ENCODE data around the gene PRSS33.

PRSS33 gene

DNA sequence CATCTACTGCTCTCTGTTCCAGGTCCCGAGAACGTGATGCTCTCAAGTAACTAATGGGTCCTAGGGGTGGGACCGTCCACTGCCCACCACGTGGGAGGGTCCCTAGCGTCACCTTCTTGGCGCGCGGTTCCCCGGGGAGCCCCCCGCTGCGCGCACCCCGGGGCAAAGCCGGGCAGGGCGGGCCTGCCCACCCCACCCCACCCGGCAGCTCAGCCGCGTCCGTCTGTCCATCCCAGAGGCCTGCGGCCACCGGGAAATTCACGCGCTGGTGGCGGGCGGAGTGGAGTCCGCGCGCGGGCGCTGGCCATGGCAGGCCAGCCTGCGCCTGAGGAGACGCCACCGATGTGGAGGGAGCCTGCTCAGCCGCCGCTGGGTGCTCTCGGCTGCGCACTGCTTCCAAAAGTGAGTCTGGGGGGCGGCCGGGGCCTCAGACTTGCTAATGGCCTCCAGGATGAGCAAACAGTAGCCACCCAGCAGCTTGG is 11.4 kb upstream of the PRSS33 start:
- Histone ChIP-seq H3K4me2 (ENCODE audit: low read length) (no peak overlapping the region), H4K20me1 (ENCODE audit: control insufficient read depth, insufficient read depth, low read depth, low read length) (no peaks in the 10 kb centered on the region), H3K36me3 (ENCODE audit: control insufficient read depth, low read length) (no peaks in the 10 kb centered on the region), H3K4me1 (ENCODE audit: control insufficient read depth, low read length) (no peaks in the 10 kb centered on the region), H3K4me3 (ENCODE audit: low read length) (no peak overlapping the region), H3K9me2 (replicated peaks; ENCODE audit: control insufficient read depth, low read length) (no peaks in the 10 kb centered on the region), H3K27ac (ENCODE audit: low read depth, low read length) (no peak overlapping the region), H3K27me3 (ENCODE audit: control insufficient read depth, low read length) (peaks cover 4% of the 10 kb centered on the region; the same call in 1 of the 2 replicates), H3K79me2 (ENCODE audit: control insufficient read depth, low read length) (no peaks in the 10 kb centered on the region), H3F3A (ENCODE audit: control insufficient read depth, insufficient read depth) (no peaks in the 10 kb centered on the region), H3K9me3 (ENCODE audit: control insufficient read depth, insufficient read depth, low read length) (no peaks in the 10 kb centered on the region)
- no peak for TF ChIP-seq CTCF (IDR thresholded peaks at IDR 0.05; ENCODE audit: low read depth, low read length, poor library complexity, severe bottlenecking)
- no peak for TF ChIP-seq EZH2phosphoT487 (IDR thresholded peaks at IDR 0.05; ENCODE audit: borderline replicate concordance, low read length)

DNA sequence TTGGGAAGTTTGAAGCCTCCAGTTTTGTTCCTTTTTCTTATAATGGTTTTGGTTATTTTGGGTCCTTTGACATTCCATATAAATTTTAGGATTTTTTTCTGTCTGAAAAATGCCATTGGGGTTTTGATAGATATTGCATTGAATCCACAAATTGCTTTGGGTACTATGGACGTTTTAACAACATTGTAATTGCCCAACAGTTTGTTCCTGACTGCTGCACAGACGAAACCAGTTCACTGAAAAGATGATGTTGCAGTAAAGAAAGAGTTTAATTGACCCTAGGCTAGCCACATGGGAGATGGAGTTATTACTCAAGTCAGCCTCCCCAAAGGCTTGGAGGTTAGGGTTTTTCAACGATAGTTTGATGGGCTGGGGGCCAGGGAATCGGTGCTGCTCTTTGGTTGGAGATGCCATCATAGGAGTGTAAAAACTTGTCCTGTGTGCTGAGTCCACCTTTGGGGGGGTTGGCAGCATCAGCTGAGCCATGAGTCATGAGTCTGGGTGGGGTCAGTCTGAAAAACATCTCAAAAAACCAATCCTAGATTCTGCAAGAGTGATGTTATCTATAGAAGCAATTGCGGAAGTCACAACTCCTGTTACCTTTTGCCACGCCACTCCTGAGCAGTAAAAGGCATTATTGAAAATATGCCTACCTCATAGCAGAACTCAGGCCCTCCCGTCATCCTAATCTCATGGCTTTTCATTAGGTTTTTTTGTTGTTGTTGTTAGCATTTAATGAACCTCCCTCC is 8.2 kb upstream of the PRSS33 start:
- Histone ChIP-seq H3K4me3 (ENCODE audit: low read length) (no peak overlapping the region), H3K27ac (ENCODE audit: low read depth, low read length) (no peak overlapping the region), H3K27me3 (ENCODE audit: control insufficient read depth, low read length) (peaks cover 4% of the 10 kb centered on the region; the same call in 1 of the 2 replicates), H3K9me2 (replicated peaks; ENCODE audit: control insufficient read depth, low read length) (no peaks in the 10 kb centered on the region), H3K36me3 (ENCODE audit: control insufficient read depth, low read length) (no peaks in the 10 kb centered on the region), H3F3A (ENCODE audit: control insufficient read depth, insufficient read depth) (no peaks in the 10 kb centered on the region), H4K20me1 (ENCODE audit: control insufficient read depth, insufficient read depth, low read depth, low read length) (no peaks in the 10 kb centered on the region), H3K4me2 (ENCODE audit: low read length) (no peak overlapping the region), H3K79me2 (ENCODE audit: control insufficient read depth, low read length) (no peaks in the 10 kb centered on the region), H3K9me3 (ENCODE audit: control insufficient read depth, insufficient read depth, low read length) (no peaks in the 10 kb centered on the region), H3K4me1 (ENCODE audit: control insufficient read depth, low read length) (no peaks in the 10 kb centered on the region)
- TF ChIP-seq EZH2phosphoT487 (IDR thresholded peaks at IDR 0.05; ENCODE audit: borderline replicate concordance, low read length): no peak
- TF ChIP-seq CTCF (IDR thresholded peaks at IDR 0.05; ENCODE audit: low read depth, low read length, poor library complexity, severe bottlenecking): no peak

DNA sequence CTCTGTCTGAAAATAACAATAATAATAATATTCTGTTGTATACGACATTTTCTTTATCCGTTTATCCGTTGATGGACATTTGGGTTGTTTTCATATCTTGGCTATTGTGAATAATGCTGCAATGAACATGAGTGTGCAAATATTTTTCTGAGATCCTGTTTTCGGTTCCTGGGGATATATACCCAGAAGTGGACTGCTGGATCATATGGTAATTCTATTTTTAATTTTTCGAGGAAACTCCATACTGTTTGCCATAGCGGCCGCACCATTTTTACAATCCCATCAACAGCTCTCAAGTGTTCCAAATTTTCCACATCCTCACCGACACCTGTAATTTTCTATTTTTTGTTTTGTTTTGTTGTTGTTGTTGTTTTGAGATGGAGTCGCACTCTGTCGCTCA is 5.6 kb upstream of the PRSS33 start:
- Histone ChIP-seq H3K4me3 (ENCODE audit: low read length) (no peak overlapping the region), H3F3A (ENCODE audit: control insufficient read depth, insufficient read depth) (no peaks in the 10 kb centered on the region), H3K36me3 (ENCODE audit: control insufficient read depth, low read length) (no peaks in the 10 kb centered on the region), H3K4me2 (ENCODE audit: low read length) (no peak overlapping the region), H3K9me3 (ENCODE audit: control insufficient read depth, insufficient read depth, low read length) (no peaks in the 10 kb centered on the region), H3K4me1 (ENCODE audit: control insufficient read depth, low read length) (no peaks in the 10 kb centered on the region), H3K27me3 (ENCODE audit: control insufficient read depth, low read length) (peaks cover 7% of the 10 kb centered on the region; the same call in 1 of the 2 replicates), H3K9me2 (replicated peaks; ENCODE audit: control insufficient read depth, low read length) (no peaks in the 10 kb centered on the region), H4K20me1 (ENCODE audit: control insufficient read depth, insufficient read depth, low read depth, low read length) (no peaks in the 10 kb centered on the region), H3K27ac (ENCODE audit: low read depth, low read length) (no peak overlapping the region), H3K79me2 (ENCODE audit: control insufficient read depth, low read length) (no peaks in the 10 kb centered on the region)
- no peak for TF ChIP-seq EZH2phosphoT487 (IDR thresholded peaks at IDR 0.05; ENCODE audit: borderline replicate concordance, low read length)
- no peak for TF ChIP-seq CTCF (IDR thresholded peaks at IDR 0.05; ENCODE audit: low read depth, low read length, poor library complexity, severe bottlenecking)

All from DOHH2 (cell line).